CD14-positive monocyte (primary cell): ENCODE data around the gene EPHB2. TPM values are rescaled to one million over a fixed set of nuclear protein-coding genes. Genes with fewer than 3 reads are reported as not detected.

ENCODE experiments used
- DNase-seq, 3 donors: peaks; one replicate each; pipeline ENCODE4 v3.0.0-alpha.2; 2011 to 2022
- H2AFZ ChIP-seq: 2 replicates; pipeline ENCODE4 v1.6.0; 2012; ENCODE audit warnings: mild to moderate bottlenecking, low read depth, low read length, inconsistent platforms; ENCODE audit not compliant: insufficient read depth, poor library complexity, severe bottlenecking
- H3K27ac ChIP-seq, 2 donors: 1 replicate in 1 of 2; 2 replicates in 1 of 2; pipeline ENCODE4 v1.5.1; 2012 to 2013; ENCODE audit warnings: low read length in 2 of 2, control low read depth in 1 of 2, inconsistent platforms in 1 of 2, low read depth in 1 of 2, mild to moderate bottlenecking in 1 of 2
- H3K27me3 ChIP-seq, 2 donors: one replicate each; pipeline versions ENCODE4 v1.6.0 to v1.6.1; 2011 to 2013; ENCODE audit warnings: low read length in 2 of 2; ENCODE audit not compliant: control insufficient read depth in 2 of 2, insufficient read depth in 2 of 2
- H3K36me3 ChIP-seq, 2 donors: replicated peaks in 1 of 2; 1 replicate in 1 of 2; 2 replicates in 1 of 2; pipeline versions ENCODE4 v1.5.1 to v1.6.1; 2012 to 2013; ENCODE audit warnings: low read length in 2 of 2, control low read depth in 1 of 2, inconsistent platforms in 1 of 2, mild to moderate bottlenecking in 1 of 2; ENCODE audit not compliant: insufficient read depth in 2 of 2, control insufficient read depth in 1 of 2
- H3K4me1 ChIP-seq, 2 donors: 1 replicate in 1 of 2; 2 replicates in 1 of 2; pipeline versions ENCODE4 v1.5.1 to v1.6.1; 2012 to 2013; ENCODE audit warnings: low read length in 2 of 2, control low read depth in 1 of 2, inconsistent platforms in 1 of 2, mild to moderate bottlenecking in 1 of 2, moderate library complexity in 1 of 2; ENCODE audit not compliant: insufficient read depth in 2 of 2, control insufficient read depth in 1 of 2
- H3K4me2 ChIP-seq: replicated peaks from 2 replicates; pipeline ENCODE3; 2012; ENCODE audit warnings: low read length, moderate library complexity, mild to moderate bottlenecking; ENCODE audit not compliant: poor library complexity, severe bottlenecking; ENCODE audit errors: extremely low read depth
- H3K4me3 ChIP-seq, 3 experiments: fragments of 200-600 bp in 1 of 3; sonication (generic) in 1 of 3; replicated peaks in 1 of 3; 1 replicate in 2 of 3; 2 replicates in 1 of 3; pipeline ENCODE4 v1.5.1; 2011 to 2013; ENCODE audit warnings: low read length in 3 of 3, mild to moderate bottlenecking in 3 of 3, control low read depth in 2 of 3, low read depth in 2 of 3, inconsistent platforms in 1 of 3, moderate library complexity in 1 of 3
- H3K79me2 ChIP-seq: 2 replicates; pipeline ENCODE4 v1.6.0; 2012; ENCODE audit warnings: mild to moderate bottlenecking, control low read depth, inconsistent platforms, low read length, moderate library complexity; ENCODE audit not compliant: insufficient read depth
- H3K9ac ChIP-seq: 2 replicates; pipeline ENCODE4 v1.6.0; 2017; ENCODE audit warnings: low read length, mild to moderate bottlenecking; ENCODE audit not compliant: insufficient read depth, poor library complexity, severe bottlenecking
- H3K9me3 ChIP-seq, 2 donors: replicated peaks in 1 of 2; 1 replicate in 1 of 2; 2 replicates in 1 of 2; pipeline versions ENCODE4 v1.5.1 to v1.6.1; 2012 to 2013; ENCODE audit warnings: low read length in 2 of 2, control low read depth in 1 of 2; ENCODE audit not compliant: control insufficient read depth in 1 of 2, insufficient read depth in 1 of 2
- H4K20me1 ChIP-seq: 2 replicates; pipeline ENCODE4 v1.6.0; 2012; ENCODE audit warnings: mild to moderate bottlenecking, low read length, control low read depth, moderate library complexity; ENCODE audit not compliant: insufficient read depth
- H3K27ac Mint-ChIP-seq, 7 donors: one replicate each; pipeline ENCODE4 v1.8.0; 2020; ENCODE audit warnings: mild to moderate bottlenecking in 7 of 7, mixed read lengths in 7 of 7, moderate library complexity in 6 of 7, inconsistent platforms in 2 of 7
- H3K27me3 Mint-ChIP-seq, 3 donors: one replicate each; pipeline ENCODE4 v1.8.0; 2021 to 2022; ENCODE audit warnings: low read depth in 3 of 3, mild to moderate bottlenecking in 3 of 3, mixed read lengths in 3 of 3, moderate library complexity in 3 of 3, inconsistent platforms in 1 of 3
- H3K36me3 Mint-ChIP-seq, 2 donors: one replicate each; pipeline ENCODE4 v1.8.0; 2020; ENCODE audit warnings: mixed read lengths in 2 of 2, inconsistent platforms in 1 of 2, mild to moderate bottlenecking in 1 of 2
- H3K4me1 Mint-ChIP-seq: one replicate; pipeline ENCODE4 v1.8.0; 2020; ENCODE audit warnings: mild to moderate bottlenecking, mixed read lengths
- H3K4me3 Mint-ChIP-seq, 2 donors: one replicate each; pipeline ENCODE4 v1.8.0; 2020; ENCODE audit warnings: mild to moderate bottlenecking in 2 of 2, mixed read lengths in 2 of 2, moderate library complexity in 1 of 2
- H3K9me3 Mint-ChIP-seq, 7 donors: one replicate each; pipeline ENCODE4 v1.8.0; 2020 to 2022; ENCODE audit warnings: mixed read lengths in 7 of 7, mild to moderate bottlenecking in 6 of 7, moderate library complexity in 6 of 7, inconsistent platforms in 2 of 7
- WGBS: methylation state at CpG from one replicate; pipeline ENCODE4 v1.1.5; 2013; ENCODE audit warnings: missing lambda C conversion rate; ENCODE audit not compliant: insufficient coverage; 5-methylcytosine and 5-hydroxymethylcytosine counted together
- intact Hi-C, 2 donors: fragments of 100-400 bp; cut with micrococcal nuclease; formaldehyde crosslinking; loops; one replicate each; pipeline versions ENCODE4 v1.15.0 to v1.15.1; 2023
- polyA plus RNA-seq, 3 donors: library from polyadenylated mRNA; depleted of rRNA in 1 of 3; unstranded in 2 of 3; stranded (reverse) in 1 of 3; fragments of 300-500 nt in 2 of 3; fragments of >200 nt in 1 of 3; fragmentation: Illumina TruSeq in 2 of 3; gene quantifications; 1 replicate in 2 of 3; 2 replicates in 1 of 3; pipeline ENCODE4 v1.2.3, GENCODE V29; 2012 to 2021
- TF ChIP-seq, protein P1 (sequence below): fragments of 200-600 bp; IDR thresholded peaks from one replicate; pipeline ENCODE4 v1.8.0; 2022; ENCODE audit warnings: antibody characterized with exemption, mild to moderate bottlenecking

Gene EPHB2
- polyA plus RNA-seq, 3 donors, result 2.9 to 5.6 (median 3.4) TPM

DNA sequence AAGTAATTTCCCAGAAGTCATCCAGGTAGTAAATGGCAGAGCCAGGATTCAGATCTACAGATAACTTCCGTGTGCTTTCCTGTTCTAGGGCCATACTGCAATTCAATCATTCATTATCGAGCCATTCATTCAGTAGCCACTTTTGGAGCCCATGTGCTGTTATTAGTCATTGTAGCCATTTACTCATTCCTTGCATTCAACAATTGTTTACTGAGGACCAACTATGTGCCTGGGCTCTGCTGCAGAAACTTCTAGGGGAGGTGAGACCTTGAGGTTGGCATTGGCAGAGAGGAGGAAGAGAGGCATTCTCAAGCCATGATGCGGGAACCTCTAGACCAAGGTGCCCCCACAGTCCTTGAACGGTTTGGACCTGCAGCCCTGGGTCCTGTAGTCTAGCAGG, 27.9 kb downstream of the EPHB2 start:
- H3K4me3 Mint-ChIP-seq, result no peak overlapping the region
- no peaks in the 10 kb centered on the region for H3K27me3 ChIP-seq
- TF ChIP-seq, protein P1, sequence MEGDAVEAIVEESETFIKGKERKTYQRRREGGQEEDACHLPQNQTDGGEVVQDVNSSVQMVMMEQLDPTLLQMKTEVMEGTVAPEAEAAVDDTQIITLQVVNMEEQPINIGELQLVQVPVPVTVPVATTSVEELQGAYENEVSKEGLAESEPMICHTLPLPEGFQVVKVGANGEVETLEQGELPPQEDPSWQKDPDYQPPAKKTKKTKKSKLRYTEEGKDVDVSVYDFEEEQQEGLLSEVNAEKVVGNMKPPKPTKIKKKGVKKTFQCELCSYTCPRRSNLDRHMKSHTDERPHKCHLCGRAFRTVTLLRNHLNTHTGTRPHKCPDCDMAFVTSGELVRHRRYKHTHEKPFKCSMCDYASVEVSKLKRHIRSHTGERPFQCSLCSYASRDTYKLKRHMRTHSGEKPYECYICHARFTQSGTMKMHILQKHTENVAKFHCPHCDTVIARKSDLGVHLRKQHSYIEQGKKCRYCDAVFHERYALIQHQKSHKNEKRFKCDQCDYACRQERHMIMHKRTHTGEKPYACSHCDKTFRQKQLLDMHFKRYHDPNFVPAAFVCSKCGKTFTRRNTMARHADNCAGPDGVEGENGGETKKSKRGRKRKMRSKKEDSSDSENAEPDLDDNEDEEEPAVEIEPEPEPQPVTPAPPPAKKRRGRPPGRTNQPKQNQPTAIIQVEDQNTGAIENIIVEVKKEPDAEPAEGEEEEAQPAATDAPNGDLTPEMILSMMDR, result no peak
- no peaks in the 10 kb centered on the region for H3K79me2 ChIP-seq
- peaks cover 0 to 2% (median 0%) of the 10 kb centered on the region in 7 donors for H3K9me3 Mint-ChIP-seq
- H3K4me2 ChIP-seq, result no peak overlapping the region
- peak overlapping the region in 3 of 7 donors; percentile 12 to 89 (median 69) for H3K27ac Mint-ChIP-seq
- no peak overlapping the region for H3K9ac ChIP-seq
- no peaks in the 10 kb centered on the region for H4K20me1 ChIP-seq
- H3K36me3 ChIP-seq, result no peaks in the 10 kb centered on the region
- no peak for DNase-seq
- no peak overlapping the region for H2AFZ ChIP-seq
- no peak overlapping the region for H3K27ac ChIP-seq
- H3K4me1 ChIP-seq, result peaks cover 12 to 48% of the 10 kb centered on the region in 2 donors
- intact Hi-C loops, result no loop called here
- no peaks in the 10 kb centered on the region for H3K9me3 ChIP-seq
- peaks cover 0 to 2% of the 10 kb centered on the region in 2 donors for H3K36me3 Mint-ChIP-seq
- peaks cover 0 to 10% (median 5%) of the 10 kb centered on the region in 3 donors for H3K27me3 Mint-ChIP-seq
- H3K4me3 ChIP-seq, result no peak overlapping the region
- 94% methylated on average over 4 of the region's 4 CpGs for WGBS
- H3K4me1 Mint-ChIP-seq, result peaks cover 49% of the 10 kb centered on the region

- Mint-ChIP-seq H3K4me1 (peaks cover 41% of the 10 kb centered on the region), H3K9me3 (peaks cover 0 to 2% (median 0%) of the 10 kb centered on the region in 7 donors), H3K36me3 (peaks cover 0 to 2% of the 10 kb centered on the region in 2 donors), H3K4me3 (no peak overlapping the region), H3K27me3 (peaks cover 0 to 10% (median 5%) of the 10 kb centered on the region in 3 donors), H3K27ac (peak overlapping the region in 2 of 7 donors; percentile 46 to 79)
- Histone ChIP-seq H4K20me1 (no peaks in the 10 kb centered on the region), H3K36me3 (no peaks in the 10 kb centered on the region), H3K9ac (no peak overlapping the region), H3K27ac (no peak overlapping the region), H3K4me3 (no peak overlapping the region), H3K9me3 (no peaks in the 10 kb centered on the region), H3K79me2 (no peaks in the 10 kb centered on the region), H3K4me2 (no peak overlapping the region), H2AFZ (no peak overlapping the region), H3K4me1 (peaks cover 12 to 40% of the 10 kb centered on the region in 2 donors), H3K27me3 (no peaks in the 10 kb centered on the region)
- WGBS, result 83% methylated on average over 7 of the region's 18 CpGs
- TF ChIP-seq, protein P1, result no peak
- peak in 2 of 3 donors; percentile 47 to 58 for DNase-seq
- intact Hi-C loops, result no loop called here
These were observed 29.2 kb downstream of the EPHB2 start for GRCh38 chr1:22739648-22740385.
